HEK293 (cell line): ENCODE data around the gene RNF214.

Experiments
- CTCF ChIA-PET: fragments of 350-600 bp; formaldehyde crosslinking; extraction: SDS; loops from one replicate; lab custom pipeline; 2021; ENCODE audit warnings: antibody characterized with exemption; lab: Yijun Ruan, JAX
- POLR2A ChIA-PET: fragments of 300-600 bp; formaldehyde crosslinking; extraction: SDS; loops from one replicate; lab custom pipeline; 2020; ENCODE audit warnings: antibody characterized with exemption, inconsistent platforms; lab: Yijun Ruan, JAX
- H3K27ac ChIP-seq: fragments of 200-500 bp; sonication (Bioruptor generic); 2 replicates; pipeline ENCODE4 v1.5.1; 2014; ENCODE audit warnings: low read depth, low read length, control low read depth, inconsistent platforms; ENCODE audit errors: extremely low read depth
- H3K36me3 ChIP-seq, 2 experiments: fragments of 200-500 bp in 1 of 2; sonication (Bioruptor generic) in 1 of 2; 1 replicate in 1 of 2; 2 replicates in 1 of 2; pipeline ENCODE4 v1.5.1; 2014 to 2017; ENCODE audit warnings: inconsistent platforms in 2 of 2, low read length in 2 of 2; ENCODE audit not compliant: control insufficient read depth in 2 of 2, insufficient read depth in 1 of 2
- H3K4me1 ChIP-seq: fragments of 200-500 bp; sonication (Bioruptor generic); 2 replicates; pipeline ENCODE4 v1.5.1; 2014; ENCODE audit warnings: mild to moderate bottlenecking, low read length, inconsistent platforms; ENCODE audit not compliant: control insufficient read depth, insufficient read depth
- H3K4me3 ChIP-seq: 2 replicates; pipeline ENCODE4 v1.5.1; 2011; ENCODE audit warnings: low read depth, mild to moderate bottlenecking, control low read depth, low read length, moderate library complexity
- H3K9me3 ChIP-seq: fragments of 200-500 bp; sonication (Bioruptor generic); 2 replicates; pipeline ENCODE4 v1.5.1; 2014; ENCODE audit warnings: low read depth, low read length, inconsistent platforms; ENCODE audit not compliant: control insufficient read depth, insufficient read depth
- CTCF ChIP-seq: fragments of 450-650 bp; formaldehyde crosslinking; IDR thresholded peaks from 2 replicates; pipeline ENCODE4 v1.5.1; 2016; ENCODE audit warnings: missing biosample characterization, missing genetic modification characterization
- PATZ1 ChIP-seq: fragments of 450-650 bp; formaldehyde crosslinking; IDR thresholded peaks from 2 replicates; pipeline ENCODE4 v1.5.1; 2016; ENCODE audit warnings: missing biosample characterization, missing genetic modification characterization
- SALL2 ChIP-seq: fragments of 450-650 bp; formaldehyde crosslinking; IDR thresholded peaks from 2 replicates; pipeline ENCODE4 v1.5.0; 2017; ENCODE audit warnings: missing biosample characterization, mild to moderate bottlenecking, missing genetic modification characterization, borderline replicate concordance
- SCRT1 ChIP-seq: fragments of 450-650 bp; formaldehyde crosslinking; IDR thresholded peaks from 2 replicates; pipeline ENCODE4 v1.5.1; 2016; ENCODE audit warnings: missing biosample characterization, missing genetic modification characterization, borderline replicate concordance
- ZBTB10 ChIP-seq: fragments of 450-650 bp; formaldehyde crosslinking; IDR thresholded peaks from 2 replicates; pipeline ENCODE4 v1.5.1; 2016; ENCODE audit warnings: missing biosample characterization, missing genetic modification characterization
- ZBTB17 ChIP-seq: fragments of 450-650 bp; formaldehyde crosslinking; IDR thresholded peaks from 2 replicates; pipeline ENCODE4 v1.5.1; 2016; ENCODE audit warnings: missing biosample characterization, missing genetic modification characterization
- ZNF184 ChIP-seq: fragments of 450-650 bp; IDR thresholded peaks from 2 replicates; pipeline ENCODE4 v1.5.1; 2018; ENCODE audit warnings: missing biosample characterization, mild to moderate bottlenecking, missing genetic modification characterization
- ZNF211 ChIP-seq: fragments of 450-650 bp; formaldehyde crosslinking; IDR thresholded peaks from 2 replicates; pipeline ENCODE4 v1.5.1; 2016; ENCODE audit warnings: low read depth, missing biosample characterization, missing genetic modification characterization
- ZNF416 ChIP-seq: fragments of 450-650 bp; formaldehyde crosslinking; IDR thresholded peaks from 2 replicates; pipeline ENCODE4 v1.5.1; 2016; ENCODE audit warnings: missing biosample characterization, missing genetic modification characterization
- ZNF426 ChIP-seq: fragments of 450-650 bp; formaldehyde crosslinking; IDR thresholded peaks from 2 replicates; pipeline ENCODE4 v1.5.1; 2017; ENCODE audit warnings: missing biosample characterization, missing genetic modification characterization, mild to moderate bottlenecking, inconsistent platforms, moderate library complexity
- ZNF555 ChIP-seq: fragments of 450-650 bp; formaldehyde crosslinking; conservative IDR thresholded peaks from 2 replicates; pipeline ENCODE4 v1.5.1; 2017; ENCODE audit warnings: missing biosample characterization, mild to moderate bottlenecking, missing genetic modification characterization, inconsistent platforms
- ZNF580 ChIP-seq: fragments of 450-650 bp; formaldehyde crosslinking; IDR thresholded peaks from 2 replicates; pipeline ENCODE4 v1.5.1; 2016; ENCODE audit warnings: missing biosample characterization, missing genetic modification characterization
- ZNF629 ChIP-seq: fragments of 450-650 bp; formaldehyde crosslinking; IDR thresholded peaks from 2 replicates; pipeline ENCODE4 v1.5.1; 2017; ENCODE audit warnings: missing biosample characterization, missing genetic modification characterization
- ZNF664 ChIP-seq: fragments of 450-650 bp; formaldehyde crosslinking; IDR thresholded peaks from 2 replicates; pipeline ENCODE4 v1.5.1; 2016; ENCODE audit warnings: missing biosample characterization, missing genetic modification characterization
- ZNF776 ChIP-seq: fragments of 450-650 bp; formaldehyde crosslinking; IDR thresholded peaks from 2 replicates; pipeline ENCODE4 v1.5.0; 2017; ENCODE audit warnings: missing biosample characterization, missing genetic modification characterization, borderline replicate concordance
- ZNF837 ChIP-seq: fragments of 450-650 bp; formaldehyde crosslinking; IDR thresholded peaks from 2 replicates; pipeline ENCODE4 v1.5.1; 2016; ENCODE audit warnings: missing biosample characterization, missing genetic modification characterization
- ZSCAN30 ChIP-seq: fragments of 450-650 bp; IDR thresholded peaks from 2 replicates; pipeline ENCODE4 v1.5.1; 2018; ENCODE audit warnings: missing biosample characterization, mild to moderate bottlenecking, missing genetic modification characterization, moderate library complexity

The RNF214 gene

GRCh38 chr11:117193130-117194020, 39.1 kb upstream of the RNF214 start (continued):
- TF ChIP-seq CTCF (tag by site-specific recombination) (no peak), ZNF211 (no peak)

GRCh38 chr11:117194267-117194666, 38.2 kb upstream of the RNF214 start:
- no peak for TF ChIP-seq ZNF426 (tag by site-specific recombination)
- no peak for TF ChIP-seq ZBTB10 (tag by site-specific recombination)
- TF ChIP-seq SALL2 (tag by site-specific recombination) = no peak
- TF ChIP-seq ZNF580 = no peak
- no peak for TF ChIP-seq ZNF555
- no peak for TF ChIP-seq PATZ1
- no peak for TF ChIP-seq SCRT1 (tag by site-specific recombination)
- TF ChIP-seq ZNF776 (tag by site-specific recombination) = no peak
- TF ChIP-seq ZSCAN30 (tag by site-specific recombination) = no peak
- TF ChIP-seq ZNF629 (tag by site-specific recombination) = no peak
- no peak for TF ChIP-seq ZBTB17 (tag by site-specific recombination)
- TF ChIP-seq ZNF664 (tag by site-specific recombination) = no peak
- TF ChIP-seq ZNF184 (tag by site-specific recombination) = no peak
- no peak for TF ChIP-seq ZNF416 (tag by site-specific recombination)
- no peak for TF ChIP-seq ZNF837 (tag by site-specific recombination)
- no peaks in the 10 kb centered on the region for H3K4me1 ChIP-seq
- POLR2A ChIA-PET = no interaction called here
- no peaks in the 10 kb centered on the region for H3K9me3 ChIP-seq
- CTCF ChIA-PET = interaction anchor here (1.7 kb wide), 1 partner anchor 13 kb away, joined by 14 read pairs; no protein-coding TSS in a partner anchor
- H3K4me3 ChIP-seq = no peak overlapping the region
- no peak overlapping the region for H3K27ac ChIP-seq
- H3K36me3 ChIP-seq = peaks cover 0 to 62% of the 10 kb centered on the region in 2 experiments; a peak in 1 of 3 replicates
